Natural killer cell (primary cell): ENCODE results near the gene AKR1C1. TPM values are rescaled to one million over a fixed set of nuclear protein-coding genes. Genes with fewer than 3 reads are reported as not detected.
"Not testable (repeated sequence)": the region's sequence is repeated elsewhere in the genome, so short reads cannot be mapped to it uniquely, and the experiment has no call there.

ENCODE experiments used
- ATAC-seq, 3 donors: fragments of 150-1000 bp in 2 of 3; fragments of 200-7000 bp in 1 of 3; cut with Tn5 transposase; 1 replicate in 1 of 3; 2 replicates in 2 of 3; pipeline ENCODE4 v1.10.0; 2021; ENCODE audit warnings: mild to moderate bottlenecking in 2 of 3, moderate library complexity in 2 of 3
- DNase-seq, 2 donors: peaks; one replicate each; pipeline versions ENCODE4 v3.0.0 to v3.0.0-alpha.2; 2013 to 2021; ENCODE audit warnings: mixed read lengths in 1 of 2
- H3K27ac ChIP-seq: one replicate; pipeline ENCODE4 v1.5.1; 2013; ENCODE audit warnings: mild to moderate bottlenecking, low read length
- H3K27me3 ChIP-seq: one replicate; pipeline ENCODE4 v1.6.1; 2013; ENCODE audit warnings: low read length; ENCODE audit not compliant: control insufficient read depth, insufficient read depth
- H3K36me3 ChIP-seq: one replicate; pipeline ENCODE4 v1.6.1; 2013; ENCODE audit warnings: low read length; ENCODE audit not compliant: control insufficient read depth, insufficient read depth
- H3K4me1 ChIP-seq: one replicate; pipeline ENCODE4 v1.6.1; 2013; ENCODE audit warnings: low read length; ENCODE audit not compliant: control insufficient read depth, insufficient read depth
- H3K4me3 ChIP-seq: one replicate; pipeline ENCODE4 v1.5.1; 2013; ENCODE audit warnings: low read length
- H3K9me3 ChIP-seq: one replicate; pipeline ENCODE4 v1.6.1; 2013; ENCODE audit warnings: low read length; ENCODE audit not compliant: control insufficient read depth, insufficient read depth
- H3K27ac Mint-ChIP-seq, 2 donors: one replicate each; pipeline ENCODE4 v1.8.0; 2022; ENCODE audit warnings: mild to moderate bottlenecking in 2 of 2, mixed read lengths in 2 of 2, moderate library complexity in 1 of 2
- H3K27me3 Mint-ChIP-seq, 2 donors: one replicate each; pipeline ENCODE4 v1.8.0; 2022; ENCODE audit warnings: low read depth in 2 of 2, mixed read lengths in 2 of 2
- H3K36me3 Mint-ChIP-seq: one replicate; pipeline ENCODE4 v1.8.0; 2022; ENCODE audit warnings: mixed read lengths
- H3K4me1 Mint-ChIP-seq, 2 donors: one replicate each; pipeline ENCODE4 v1.8.0; 2022; ENCODE audit warnings: mixed read lengths in 2 of 2
- H3K4me3 Mint-ChIP-seq: one replicate; pipeline ENCODE4 v1.8.0; 2022; ENCODE audit warnings: mild to moderate bottlenecking, moderate library complexity, mixed read lengths
- H3K9me3 Mint-ChIP-seq, 2 donors: one replicate each; pipeline ENCODE4 v1.8.0; 2022; ENCODE audit warnings: mixed read lengths in 2 of 2
- CTCF ChIP-seq: fragments of 200-600 bp; IDR thresholded peaks from one replicate; pipeline ENCODE4 v1.8.0; 2022; ENCODE audit warnings: antibody characterized with exemption
- WGBS: methylation state at CpG from one replicate; pipeline ENCODE4 v1.1.7; 2013; ENCODE audit warnings: missing lambda C conversion rate; ENCODE audit not compliant: insufficient coverage; 5-methylcytosine and 5-hydroxymethylcytosine counted together
- intact Hi-C: fragments of 100-400 bp; cut with micrococcal nuclease; formaldehyde crosslinking; loops from one replicate; pipeline ENCODE4 v1.14.2; 2022
- total RNA-seq, 4 donors: library from RNA; stranded (reverse); fragments of 120-200 nt in 1 of 4; gene quantifications; one replicate each; pipeline versions ENCODE4 v1.2.3 to v1.2.4, GENCODE V29; 2013 to 2022

Gene AKR1C1
- total RNA-seq, 3 donors from 2014 or later (not counting 1 experiment from before 2014, with no cell fraction given) = 0.16 to 0.93 (median 0.63) TPM

DNA sequence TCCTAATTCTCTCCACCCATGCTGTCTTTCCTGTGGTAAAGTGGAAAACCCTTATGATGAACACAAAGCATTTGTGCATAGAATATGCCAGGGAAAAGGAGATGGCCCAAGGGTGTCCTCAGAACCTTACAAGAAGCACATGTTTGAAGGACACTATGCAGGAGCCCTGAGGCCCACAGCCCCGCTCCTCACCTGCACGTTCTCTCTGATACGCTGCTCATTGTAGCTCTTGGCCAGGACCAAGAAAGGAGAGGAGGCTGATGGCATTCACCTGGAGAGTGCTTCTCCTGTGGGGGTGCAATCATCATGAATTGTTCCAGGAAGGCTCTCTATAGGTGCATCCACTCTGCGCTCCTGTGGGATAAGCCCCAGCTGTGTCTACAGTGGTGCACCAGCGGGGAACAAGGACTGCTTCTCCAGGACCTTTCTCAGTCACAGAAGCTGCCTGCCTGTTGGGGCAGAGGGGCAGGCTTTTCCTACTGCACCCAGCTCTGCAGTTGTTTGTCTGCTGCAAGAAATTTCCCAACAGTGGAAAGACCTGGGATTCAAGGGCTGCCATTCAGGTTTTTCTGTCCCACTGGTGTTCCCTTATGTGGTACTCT, 20.5 kb downstream of the AKR1C1 start:
- Mint-ChIP-seq H3K4me3 (no peak overlapping the region), H3K27me3 (peaks cover 4 to 23% of the 10 kb centered on the region in 2 donors), H3K36me3 (no peaks in the 10 kb centered on the region), H3K4me1 (peaks cover 0 to 6% of the 10 kb centered on the region in 2 donors), H3K9me3 (no peaks in the 10 kb centered on the region), H3K27ac (no peak overlapping the region)
- H3K9me3 ChIP-seq = no peaks in the 10 kb centered on the region
- no peaks in the 10 kb centered on the region for H3K4me1 ChIP-seq
- no peaks in the 10 kb centered on the region for H3K27me3 ChIP-seq
- H3K36me3 ChIP-seq = no peaks in the 10 kb centered on the region
- WGBS = 96% methylated on average over 5 of the region's 5 CpGs
- H3K27ac ChIP-seq = no peak overlapping the region
- ATAC-seq (no peak), DNase-seq (no peak)
- H3K4me3 ChIP-seq = no peak overlapping the region
- TF ChIP-seq CTCF = no peak
- intact Hi-C loops = no loop called here

DNA sequence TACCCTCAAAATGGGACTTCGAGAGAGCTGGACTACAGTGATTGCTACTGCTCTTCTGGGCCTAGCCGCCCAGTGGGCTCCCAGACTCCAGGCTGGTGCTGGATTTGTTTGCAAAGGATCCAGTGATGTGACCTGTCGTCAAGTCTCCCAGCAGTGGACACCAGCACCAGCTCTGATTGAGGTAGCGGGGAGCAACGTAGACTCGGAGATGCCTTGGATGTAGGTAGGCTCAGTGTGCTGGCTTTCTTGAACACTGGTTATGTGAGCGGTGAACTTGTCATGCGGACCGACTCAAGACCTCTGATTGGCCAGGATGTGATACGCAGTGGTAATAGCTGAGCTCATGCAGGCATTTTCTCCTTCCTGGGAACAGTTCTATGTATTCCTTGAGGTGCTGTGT, 21.0 kb downstream of the AKR1C1 start:
- intact Hi-C loops = no loop called here
- Histone ChIP-seq H3K4me3 (no peak overlapping the region), H3K36me3 (no peaks in the 10 kb centered on the region), H3K27ac (no peak overlapping the region), H3K27me3 (no peaks in the 10 kb centered on the region), H3K4me1 (no peaks in the 10 kb centered on the region), H3K9me3 (no peaks in the 10 kb centered on the region)
- no peak for TF ChIP-seq CTCF
- Mint-ChIP-seq H3K27ac (no peak overlapping the region), H3K36me3 (no peaks in the 10 kb centered on the region), H3K4me1 (peaks cover 0 to 6% of the 10 kb centered on the region in 2 donors), H3K4me3 (no peak overlapping the region), H3K27me3 (peaks cover 4 to 23% of the 10 kb centered on the region in 2 donors), H3K9me3 (no peaks in the 10 kb centered on the region)
- DNase-seq = no peak
- 92% methylated on average over 10 of the region's 10 CpGs for WGBS
- no peak for ATAC-seq

- DNase-seq = no peak
Observed at GRCh38 chr10:4984971-4985594, 21.9 kb downstream of the AKR1C1 start.

GRCh38 chr10:4988000-4988641, 24.9 kb downstream of the AKR1C1 start:
- H3K4me3 Mint-ChIP-seq, H3K36me3 Mint-ChIP-seq, H3K27me3 Mint-ChIP-seq, H3K9me3 Mint-ChIP-seq, intact Hi-C loops, H3K27ac ChIP-seq, DNase-seq, ATAC-seq, H3K4me3 ChIP-seq, H3K36me3 ChIP-seq, H3K27me3 ChIP-seq, H3K9me3 ChIP-seq, H3K27ac Mint-ChIP-seq, H3K4me1 Mint-ChIP-seq, H3K4me1 ChIP-seq: not testable (repeated sequence)
- 93% methylated on average over 4 of the region's 6 CpGs for WGBS

More at GRCh38 chr10:4984971-4985594, 21.9 kb downstream of the AKR1C1 start:
- H3K27me3 Mint-ChIP-seq = peaks cover 4 to 23% of the 10 kb centered on the region in 2 donors
- Histone ChIP-seq H3K27ac (no peak overlapping the region), H3K4me1 (no peaks in the 10 kb centered on the region), H3K9me3 (no peaks in the 10 kb centered on the region), H3K27me3 (no peaks in the 10 kb centered on the region), H3K36me3 (no peaks in the 10 kb centered on the region), H3K4me3 (no peak overlapping the region)
- H3K4me3 Mint-ChIP-seq = no peak overlapping the region
- H3K27ac Mint-ChIP-seq = no peak overlapping the region
- TF ChIP-seq CTCF = no peak
- intact Hi-C loops = no loop called here
- no peak for ATAC-seq
- H3K9me3 Mint-ChIP-seq = no peaks in the 10 kb centered on the region
- H3K36me3 Mint-ChIP-seq = no peaks in the 10 kb centered on the region
- WGBS = 83% methylated on average over 6 of the region's 7 CpGs
- H3K4me1 Mint-ChIP-seq = peaks cover 0 to 6% of the 10 kb centered on the region in 2 donors
